Left lung (tissue), 10 donors: ENCODE data around the gene RGS7. TPM values are rescaled to one million over a fixed set of nuclear protein-coding genes. Genes with fewer than 3 reads are reported as not detected.
A peak's percentile ranks its signal among the peaks of the same experiment; 100 is the strongest.
"Not testable (repeated sequence)": the region's sequence is repeated elsewhere in the genome, so short reads cannot be mapped to it uniquely, and the experiment has no call there.

Source experiments
- ATAC-seq: fragments of 200-7000 bp; cut with Tn5 transposase; one replicate; pipeline ENCODE4 v1.9.1; 2020; ENCODE audit warnings: moderate library complexity
- DNase-seq, 4 donors: peaks; one replicate each; pipeline ENCODE4 v3.0.0-alpha.2; 2013 to 2020
- H3K27ac ChIP-seq, 2 donors: fragments of 200-600 bp; sonication (generic) in 1 of 2; one replicate each; pipeline versions ENCODE4 v1.5.0 to v1.8.0; 2020 to 2021
- H3K27me3 ChIP-seq, 2 donors: fragments of 200-600 bp; sonication (generic) in 1 of 2; one replicate each; pipeline versions ENCODE4 v1.5.0 to v1.8.0; 2020 to 2021
- H3K36me3 ChIP-seq, 2 donors: fragments of 200-600 bp; sonication (generic) in 1 of 2; one replicate each; pipeline versions ENCODE4 v1.5.0 to v1.8.0; 2020 to 2021
- H3K4me1 ChIP-seq, 2 donors: fragments of 200-600 bp; one replicate each; pipeline ENCODE4 v1.8.0; 2021
- H3K4me3 ChIP-seq, 2 donors: fragments of 200-600 bp; sonication (generic) in 1 of 2; one replicate each; pipeline versions ENCODE4 v1.5.0 to v1.8.0; 2020 to 2021; ENCODE audit warnings: mild to moderate bottlenecking in 1 of 2
- H3K9me3 ChIP-seq, 2 donors: fragments of 200-600 bp; sonication (generic) in 1 of 2; one replicate each; pipeline versions ENCODE4 v1.5.0 to v1.8.0; 2020 to 2021
- intact Hi-C, 2 donors: fragments of 100-400 bp; cut with DNase I; formaldehyde crosslinking; loops; one replicate each; pipeline versions ENCODE4 v1.11.2 to v1.14.2; 2022
- polyA plus RNA-seq, 6 donors: library from polyadenylated mRNA; unstranded; fragments of 120-200 nt; gene quantifications; one replicate each; pipeline ENCODE4 v1.2.1, GENCODE V29; 2013; ENCODE audit not compliant: insufficient read length in 6 of 6
- total RNA-seq, 2 donors: library from RNA; stranded (reverse); fragmentation: NEBNext Ultra II Directional; extraction: Animal tissue kit (Norgen Biotek cat#: 25700); gene quantifications; one replicate each; pipeline ENCODE4 v1.2.1, GENCODE V29; 2021
- TF ChIP-seq, protein P1 (sequence below), 2 donors: fragments of 200-600 bp; sonication (generic) in 1 of 2; IDR thresholded peaks; one replicate each; pipeline versions ENCODE4 v1.5.0 to v1.8.0; 2021; ENCODE audit warnings: antibody characterized with exemption in 2 of 2
- donor health status: DM: no; HTN: yes; CAD: no.
- donor health status: DM: no; HTN: no; CAD: no.

RGS7 gene
- total and polyA plus RNA-seq, 8 donors: 0.11 to 0.43 (median 0.30) TPM; not detected in 2

- DNase-seq (no peak), ATAC-seq (no peak)
- no peaks in the 10 kb centered on the region for H3K4me1 ChIP-seq
- intact Hi-C loops: no loop called here
- no peaks in the 10 kb centered on the region for H3K36me3 ChIP-seq
- no peak overlapping the region for H3K4me3 ChIP-seq
- no peaks in the 10 kb centered on the region for H3K27me3 ChIP-seq
- H3K9me3 ChIP-seq: peaks cover 0 to 6% of the 10 kb centered on the region in 2 donors
- no peak overlapping the region for H3K27ac ChIP-seq
- TF ChIP-seq, protein P1, sequence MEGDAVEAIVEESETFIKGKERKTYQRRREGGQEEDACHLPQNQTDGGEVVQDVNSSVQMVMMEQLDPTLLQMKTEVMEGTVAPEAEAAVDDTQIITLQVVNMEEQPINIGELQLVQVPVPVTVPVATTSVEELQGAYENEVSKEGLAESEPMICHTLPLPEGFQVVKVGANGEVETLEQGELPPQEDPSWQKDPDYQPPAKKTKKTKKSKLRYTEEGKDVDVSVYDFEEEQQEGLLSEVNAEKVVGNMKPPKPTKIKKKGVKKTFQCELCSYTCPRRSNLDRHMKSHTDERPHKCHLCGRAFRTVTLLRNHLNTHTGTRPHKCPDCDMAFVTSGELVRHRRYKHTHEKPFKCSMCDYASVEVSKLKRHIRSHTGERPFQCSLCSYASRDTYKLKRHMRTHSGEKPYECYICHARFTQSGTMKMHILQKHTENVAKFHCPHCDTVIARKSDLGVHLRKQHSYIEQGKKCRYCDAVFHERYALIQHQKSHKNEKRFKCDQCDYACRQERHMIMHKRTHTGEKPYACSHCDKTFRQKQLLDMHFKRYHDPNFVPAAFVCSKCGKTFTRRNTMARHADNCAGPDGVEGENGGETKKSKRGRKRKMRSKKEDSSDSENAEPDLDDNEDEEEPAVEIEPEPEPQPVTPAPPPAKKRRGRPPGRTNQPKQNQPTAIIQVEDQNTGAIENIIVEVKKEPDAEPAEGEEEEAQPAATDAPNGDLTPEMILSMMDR (IDR thresholded peaks at IDR 0.05): no peak
These were observed 451.7 kb downstream of the RGS7 start for GRCh38 chr1:240905225-240905765.

DNA sequence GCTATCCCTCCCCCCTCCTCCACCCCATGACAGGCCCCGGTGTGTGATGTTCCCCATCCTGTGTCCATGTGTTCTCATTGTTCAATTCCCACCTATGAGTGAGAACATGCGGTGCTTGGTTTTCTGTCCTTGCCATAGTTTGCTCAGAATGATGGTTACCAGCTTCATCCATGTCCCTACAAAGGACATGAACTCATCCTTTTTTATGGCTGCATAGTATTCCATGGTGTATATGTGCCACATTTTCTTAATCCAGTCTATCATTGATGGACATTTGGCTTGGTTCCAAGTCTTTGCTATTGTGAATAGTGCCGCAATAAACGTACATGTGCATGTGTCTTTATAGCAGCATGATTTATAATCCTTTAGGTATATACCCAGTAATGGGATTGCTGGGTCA, 461.6 kb downstream of the RGS7 start:
- H3K36me3 ChIP-seq, intact Hi-C loops, H3K9me3 ChIP-seq: not testable (repeated sequence)

GRCh38 chr1:240888787-240889048, 468.3 kb downstream of the RGS7 start:
- Histone ChIP-seq H3K36me3 (no peaks in the 10 kb centered on the region), H3K27me3 (no peaks in the 10 kb centered on the region), H3K9me3 (no peaks in the 10 kb centered on the region), H3K27ac (no peak overlapping the region), H3K4me3 (no peak overlapping the region), H3K4me1 (no peaks in the 10 kb centered on the region)
- intact Hi-C loops: no loop called here
- TF ChIP-seq, protein P1 (IDR thresholded peaks at IDR 0.05): no peak
- DNase-seq (no peak), ATAC-seq (no peak)

More for the DNA sequence above, 461.6 kb downstream of the RGS7 start:
- not testable (repeated sequence) for ATAC-seq, H3K27me3 ChIP-seq, H3K4me1 ChIP-seq, H3K4me3 ChIP-seq, DNase-seq, H3K27ac ChIP-seq

DNA sequence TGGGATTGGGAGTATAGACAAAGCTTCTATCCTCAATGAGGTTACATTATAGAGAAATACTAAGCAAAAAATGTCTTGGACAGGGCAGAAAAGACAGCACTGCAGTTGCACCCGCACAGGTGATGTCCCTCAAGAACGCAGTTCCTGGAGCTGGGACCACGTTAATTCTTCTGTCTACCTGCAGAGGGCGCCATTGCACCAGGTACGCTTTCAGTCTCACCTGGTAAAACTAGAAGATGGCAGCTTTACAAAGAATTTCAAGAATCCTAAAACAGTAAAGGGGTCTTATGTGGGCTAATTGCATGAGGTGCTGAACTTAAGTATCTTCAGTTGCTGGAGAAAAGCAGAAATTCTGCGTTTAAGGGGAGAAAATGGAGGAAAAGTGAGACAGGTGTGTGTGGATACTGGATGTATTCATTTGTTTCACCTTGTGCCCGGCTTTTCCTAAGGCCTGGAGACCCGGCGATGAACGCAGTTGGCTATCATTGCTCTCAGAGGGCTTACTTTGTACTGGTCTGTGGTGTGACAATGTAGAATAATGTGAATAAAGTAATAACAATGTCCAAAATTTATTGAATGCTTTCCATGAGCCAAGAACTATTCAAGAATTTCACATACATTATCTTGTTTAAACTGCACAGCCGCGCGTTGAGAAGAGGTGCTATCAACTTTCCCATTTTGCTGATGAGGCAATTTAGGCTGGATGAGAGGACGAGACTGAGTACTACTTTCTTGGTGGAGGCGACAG, 468.8 kb downstream of the RGS7 start:
- TF ChIP-seq, protein P1 (IDR thresholded peaks at IDR 0.05): peak; percentile 19 to 35
- Histone ChIP-seq H3K4me1 (no peaks in the 10 kb centered on the region), H3K9me3 (peaks cover 0 to 3% of the 10 kb centered on the region in 2 donors), H3K36me3 (no peaks in the 10 kb centered on the region), H3K4me3 (no peak overlapping the region), H3K27me3 (no peaks in the 10 kb centered on the region), H3K27ac (no peak overlapping the region)
- intact Hi-C loops: no loop called here
- DNase-seq (peak in 1 of 4 donors; percentile 33), ATAC-seq (peak; percentile 79)

DNA sequence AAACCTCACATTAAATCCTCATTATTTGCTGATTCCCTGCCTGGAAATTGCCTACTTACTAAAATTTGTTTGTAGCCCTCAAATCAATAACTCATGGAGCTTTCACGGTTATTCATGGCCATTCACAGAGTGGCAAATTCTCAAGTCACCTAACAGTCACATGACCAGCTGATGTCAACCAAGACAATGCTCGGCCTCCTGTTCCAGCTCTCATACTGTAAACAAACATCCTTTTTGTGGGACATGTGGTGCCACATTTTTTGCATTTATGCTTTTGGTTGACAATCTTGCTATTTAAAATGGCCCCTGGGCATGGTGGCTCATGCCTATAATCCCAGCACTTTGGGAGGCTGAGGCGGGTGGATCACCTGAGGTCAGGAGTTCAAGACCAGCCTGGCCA, 473.5 kb downstream of the RGS7 start:
- intact Hi-C loops: no loop called here
- H3K27ac ChIP-seq: no peak overlapping the region
- no peak overlapping the region for H3K4me3 ChIP-seq
- no peaks in the 10 kb centered on the region for H3K4me1 ChIP-seq
- H3K27me3 ChIP-seq: no peaks in the 10 kb centered on the region
- H3K36me3 ChIP-seq: no peaks in the 10 kb centered on the region
- ATAC-seq (no peak), DNase-seq (no peak)
- H3K9me3 ChIP-seq: peaks cover 0 to 3% of the 10 kb centered on the region in 2 donors
- TF ChIP-seq, protein P1 (IDR thresholded peaks at IDR 0.05): no peak

- intact Hi-C loops, H3K36me3 ChIP-seq: not testable (repeated sequence)
These were observed 474.2 kb downstream of the RGS7 start for GRCh38 chr1:240882656-240883308.

More at GRCh38 chr1:240882656-240883308, 474.2 kb downstream of the RGS7 start:
- not testable (repeated sequence) for H3K9me3 ChIP-seq, H3K27me3 ChIP-seq, H3K4me1 ChIP-seq, H3K27ac ChIP-seq, ATAC-seq, DNase-seq, H3K4me3 ChIP-seq
